LNCaP clone FGC (cell line): ENCODE results near the gene ARHGEF28.

Experiments
- DNase-seq: peaks from one replicate; pipeline ENCODE4 v3.0.0-alpha.2; 2011; ENCODE audit warnings: low read depth
- H3K4me3 ChIP-seq: 2 replicates; pipeline ENCODE4 v1.5.1; 2011; ENCODE audit warnings: mild to moderate bottlenecking, low read depth, low read length, control low read depth
- TF ChIP-seq, protein P1 (sequence below): IDR thresholded peaks from 2 replicates; pipeline ENCODE4 v1.5.1; 2012; ENCODE audit warnings: mild to moderate bottlenecking; ENCODE audit not compliant: control insufficient read depth, insufficient read depth; ENCODE audit errors: extremely low read depth

ARHGEF28 gene

DNA sequence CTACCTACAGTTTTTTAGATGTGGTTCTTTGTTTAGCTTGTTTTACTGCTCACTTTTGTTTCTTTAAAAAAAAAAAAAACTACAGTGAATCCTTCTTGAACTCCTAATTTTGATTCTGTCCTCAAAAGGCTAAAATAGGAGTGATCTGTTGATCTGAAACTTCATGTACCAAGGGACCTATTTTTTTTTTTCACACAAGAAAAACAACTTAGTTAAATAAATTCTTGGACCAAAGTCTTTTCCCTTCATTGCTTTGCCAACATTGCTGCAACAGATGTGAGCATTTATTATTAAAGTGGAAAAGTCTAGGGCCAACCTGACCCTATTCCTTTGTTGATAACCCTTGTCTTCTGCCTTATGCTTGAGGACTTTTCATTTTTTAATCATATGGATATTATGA is 236.8 kb downstream of the ARHGEF28 start:
- DNase-seq = no peak
- no peak overlapping the region for H3K4me3 ChIP-seq
- TF ChIP-seq, protein P1, sequence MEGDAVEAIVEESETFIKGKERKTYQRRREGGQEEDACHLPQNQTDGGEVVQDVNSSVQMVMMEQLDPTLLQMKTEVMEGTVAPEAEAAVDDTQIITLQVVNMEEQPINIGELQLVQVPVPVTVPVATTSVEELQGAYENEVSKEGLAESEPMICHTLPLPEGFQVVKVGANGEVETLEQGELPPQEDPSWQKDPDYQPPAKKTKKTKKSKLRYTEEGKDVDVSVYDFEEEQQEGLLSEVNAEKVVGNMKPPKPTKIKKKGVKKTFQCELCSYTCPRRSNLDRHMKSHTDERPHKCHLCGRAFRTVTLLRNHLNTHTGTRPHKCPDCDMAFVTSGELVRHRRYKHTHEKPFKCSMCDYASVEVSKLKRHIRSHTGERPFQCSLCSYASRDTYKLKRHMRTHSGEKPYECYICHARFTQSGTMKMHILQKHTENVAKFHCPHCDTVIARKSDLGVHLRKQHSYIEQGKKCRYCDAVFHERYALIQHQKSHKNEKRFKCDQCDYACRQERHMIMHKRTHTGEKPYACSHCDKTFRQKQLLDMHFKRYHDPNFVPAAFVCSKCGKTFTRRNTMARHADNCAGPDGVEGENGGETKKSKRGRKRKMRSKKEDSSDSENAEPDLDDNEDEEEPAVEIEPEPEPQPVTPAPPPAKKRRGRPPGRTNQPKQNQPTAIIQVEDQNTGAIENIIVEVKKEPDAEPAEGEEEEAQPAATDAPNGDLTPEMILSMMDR = no peak

DNA sequence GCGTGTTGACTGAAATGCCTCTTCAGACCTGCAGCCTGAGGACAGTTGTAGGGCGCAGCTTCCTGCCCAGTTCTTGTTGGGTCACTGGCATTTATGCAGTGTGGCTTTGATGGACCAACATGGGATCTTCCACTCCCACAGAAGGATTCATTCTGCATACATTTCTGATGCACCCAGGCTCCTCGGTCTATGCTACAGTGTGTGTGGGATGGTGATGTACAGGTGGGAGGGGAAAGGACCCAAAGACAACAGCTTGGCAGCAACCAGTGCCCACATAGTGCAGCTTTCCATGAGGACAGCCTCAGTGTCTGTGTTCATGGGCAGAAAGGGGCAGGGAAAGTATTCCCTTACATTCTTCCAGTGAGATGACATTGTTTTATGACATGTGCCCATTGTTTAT is 237.9 kb downstream of the ARHGEF28 start:
- TF ChIP-seq, protein P1 = no peak
- no peak for DNase-seq
- H3K4me3 ChIP-seq = no peak overlapping the region

DNA sequence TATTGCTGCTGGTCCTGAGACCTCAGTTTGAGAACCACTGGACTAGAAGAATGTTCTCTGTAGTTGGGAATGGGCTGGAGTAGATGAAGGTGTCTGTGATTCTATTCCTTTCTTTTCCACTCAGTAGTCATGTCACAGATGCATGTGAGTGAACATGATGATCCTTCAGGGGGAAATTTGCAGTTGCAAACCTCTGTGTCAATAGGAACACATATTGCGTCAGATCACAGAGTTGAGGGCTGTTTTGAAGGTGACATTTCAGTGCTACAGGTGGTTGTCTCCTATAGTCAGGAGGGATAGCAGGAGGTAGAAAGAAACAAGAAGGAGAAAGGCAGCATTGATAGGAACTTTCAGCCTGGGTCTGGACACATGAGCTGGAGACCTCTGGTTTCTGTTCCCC is 239.3 kb downstream of the ARHGEF28 start:
- no peak overlapping the region for H3K4me3 ChIP-seq
- no peak for DNase-seq
- TF ChIP-seq, protein P1 = no peak

DNA sequence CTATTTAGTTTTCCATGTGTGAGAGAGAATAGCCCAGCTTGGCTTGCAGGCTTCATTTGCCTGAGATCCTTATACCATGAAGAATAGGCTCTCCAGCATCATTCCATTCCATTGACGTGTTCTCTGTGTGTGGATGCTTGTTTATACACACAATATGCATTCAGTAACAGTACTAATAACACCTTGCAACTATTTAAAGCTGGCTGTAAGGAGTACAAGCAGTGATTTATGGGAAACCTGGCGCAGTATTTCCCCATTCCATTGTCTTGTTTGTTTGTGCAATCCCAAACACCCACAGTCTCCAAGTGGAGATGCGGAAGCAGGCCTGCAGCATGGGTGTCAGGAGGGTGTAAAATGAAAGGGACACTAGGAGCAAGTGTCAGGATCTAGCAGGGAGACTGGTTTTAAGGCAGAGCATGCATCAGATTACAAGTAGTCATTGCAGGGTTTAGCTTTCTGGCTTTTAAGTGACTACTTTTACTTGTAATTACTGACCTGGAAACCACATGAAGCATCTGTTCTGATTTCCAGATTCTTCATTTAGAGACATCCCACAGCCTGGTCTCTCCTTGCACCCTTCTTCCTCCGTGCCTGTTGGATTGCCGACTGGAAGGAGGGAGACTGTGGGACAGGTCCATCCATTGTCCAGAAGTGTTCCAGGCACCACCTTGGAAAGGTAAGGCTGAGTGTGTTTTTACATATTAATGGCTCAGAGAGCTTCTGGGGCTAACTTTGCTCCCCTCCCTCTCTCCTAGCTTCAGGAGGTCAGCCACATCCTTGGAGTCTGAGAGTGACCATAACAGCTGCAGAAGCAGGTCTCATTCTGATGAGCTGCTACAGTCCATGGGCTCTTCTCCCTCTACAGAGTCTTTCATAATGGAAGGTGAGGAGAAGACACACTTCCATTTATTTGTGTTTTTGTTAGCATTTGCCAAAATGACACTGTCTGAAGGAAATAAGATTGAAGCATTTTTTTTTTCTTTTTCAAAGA is 241.6 kb downstream of the ARHGEF28 start:
- TF ChIP-seq, protein P1 = no peak
- DNase-seq = peak; percentile 7
- H3K4me3 ChIP-seq = no peak overlapping the region

DNA sequence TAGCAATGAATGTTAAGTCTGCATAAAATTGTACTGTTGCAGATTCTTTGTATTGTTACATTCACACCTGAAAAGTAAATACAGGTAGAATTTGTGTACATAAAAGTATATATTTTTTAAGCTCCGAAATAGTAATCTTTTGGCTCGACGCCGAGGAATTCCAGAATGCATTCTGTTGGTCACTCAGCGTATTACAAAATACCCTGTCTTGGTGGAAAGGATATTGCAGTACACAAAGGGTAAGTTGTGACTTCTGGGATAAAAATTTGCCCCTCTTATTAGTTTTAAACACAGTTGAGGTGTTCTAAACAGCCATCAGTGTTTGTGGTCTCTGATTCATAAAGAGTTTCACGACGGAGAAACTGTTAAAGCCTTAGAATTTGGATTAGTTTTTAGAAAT is 257.6 kb downstream of the ARHGEF28 start:
- no peak overlapping the region for H3K4me3 ChIP-seq
- no peak for DNase-seq
- TF ChIP-seq, protein P1 = no peak

DNA sequence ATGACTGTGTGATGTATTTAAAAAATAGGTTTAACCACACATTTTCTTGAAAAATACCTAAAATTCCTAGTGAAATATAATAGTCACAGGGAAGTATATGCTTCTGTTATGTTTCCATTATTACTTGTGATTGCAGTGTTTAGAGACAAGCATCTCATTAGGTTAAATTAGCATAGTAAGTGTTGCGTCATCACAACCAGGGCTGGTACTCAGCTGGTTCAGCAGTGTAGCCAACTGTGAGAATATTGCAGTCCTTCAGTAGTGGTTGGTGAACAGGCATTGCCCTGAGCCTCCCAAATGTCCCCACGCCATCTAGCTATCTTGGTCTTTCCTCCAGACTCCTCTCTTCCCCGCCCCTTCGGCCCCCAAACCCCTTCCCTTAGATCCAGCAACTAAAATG is 261.7 kb downstream of the ARHGEF28 start:
- TF ChIP-seq, protein P1 = no peak
- DNase-seq = no peak

More for the DNA sequence above, 261.7 kb downstream of the ARHGEF28 start:
- H3K4me3 ChIP-seq = no peak overlapping the region
